Lower leg skin (tissue), 3 donors: ENCODE results near the gene C16orf89.
"Not testable (repeated sequence)": the region's sequence is repeated elsewhere in the genome, so short reads cannot be mapped to it uniquely, and the experiment has no call there.

Experiments used
- POLR2A ChIP-seq, 2 donors: fragments of 450-650 bp; IDR thresholded peaks; one replicate each; pipeline ENCODE4 v1.6.1; 2016 to 2017; ENCODE audit warnings: antibody characterized with exemption in 2 of 2, mild to moderate bottlenecking in 1 of 2, moderate library complexity in 1 of 2
- TF ChIP-seq, protein P1 (sequence below), 3 donors: fragments of 450-650 bp; IDR thresholded peaks; one replicate each; pipeline ENCODE4 v1.5.1; 2016; ENCODE audit warnings: antibody characterized with exemption in 3 of 3, mild to moderate bottlenecking in 3 of 3, moderate library complexity in 2 of 3

DNA sequence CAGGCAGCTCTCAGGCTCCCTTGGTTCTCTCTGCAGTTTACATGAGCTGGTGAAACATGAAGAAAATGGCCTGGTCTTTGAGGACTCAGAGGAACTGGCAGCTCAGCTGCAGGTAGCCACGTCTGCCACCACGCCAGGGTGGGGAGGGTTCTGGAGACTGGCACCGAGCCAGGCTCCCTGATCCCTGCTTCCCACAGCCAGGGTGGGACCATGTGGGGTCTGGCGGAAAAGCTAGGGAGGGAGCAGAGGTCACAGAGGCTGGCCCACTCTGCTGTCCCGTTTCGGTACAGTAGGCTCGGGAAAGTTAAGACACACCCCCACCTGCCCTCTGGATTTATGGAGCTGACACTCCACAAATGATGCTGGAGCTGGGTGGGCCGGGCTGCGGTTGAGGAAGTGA is 17.9 kb upstream of the C16orf89 start:
- TF ChIP-seq POLR2A (IDR thresholded peaks at IDR 0.05), result not testable (repeated sequence)
- TF ChIP-seq, protein P1, sequence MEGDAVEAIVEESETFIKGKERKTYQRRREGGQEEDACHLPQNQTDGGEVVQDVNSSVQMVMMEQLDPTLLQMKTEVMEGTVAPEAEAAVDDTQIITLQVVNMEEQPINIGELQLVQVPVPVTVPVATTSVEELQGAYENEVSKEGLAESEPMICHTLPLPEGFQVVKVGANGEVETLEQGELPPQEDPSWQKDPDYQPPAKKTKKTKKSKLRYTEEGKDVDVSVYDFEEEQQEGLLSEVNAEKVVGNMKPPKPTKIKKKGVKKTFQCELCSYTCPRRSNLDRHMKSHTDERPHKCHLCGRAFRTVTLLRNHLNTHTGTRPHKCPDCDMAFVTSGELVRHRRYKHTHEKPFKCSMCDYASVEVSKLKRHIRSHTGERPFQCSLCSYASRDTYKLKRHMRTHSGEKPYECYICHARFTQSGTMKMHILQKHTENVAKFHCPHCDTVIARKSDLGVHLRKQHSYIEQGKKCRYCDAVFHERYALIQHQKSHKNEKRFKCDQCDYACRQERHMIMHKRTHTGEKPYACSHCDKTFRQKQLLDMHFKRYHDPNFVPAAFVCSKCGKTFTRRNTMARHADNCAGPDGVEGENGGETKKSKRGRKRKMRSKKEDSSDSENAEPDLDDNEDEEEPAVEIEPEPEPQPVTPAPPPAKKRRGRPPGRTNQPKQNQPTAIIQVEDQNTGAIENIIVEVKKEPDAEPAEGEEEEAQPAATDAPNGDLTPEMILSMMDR (IDR thresholded peaks at IDR 0.05), result not testable (repeated sequence)
